Retinal pigment epithelial cell (primary cell): ENCODE results near the gene ST6GALNAC3.

Source experiments
- DNase-seq: peaks from one replicate; pipeline ENCODE4 v3.0.0-alpha.2; 2010; ENCODE audit warnings: low read depth
- H3K4me3 ChIP-seq: 2 replicates; pipeline ENCODE4 v1.5.1; 2011; ENCODE audit warnings: mild to moderate bottlenecking, low read length, control low read depth, moderate library complexity
- CTCF ChIP-seq: conservative IDR thresholded peaks from 2 replicates; pipeline ENCODE4 v1.5.1; 2011; ENCODE audit warnings: low read depth, low read length, control low read depth, inconsistent platforms

The ST6GALNAC3 gene

GRCh38 chr1:76419603-76420002, 345.1 kb downstream of the ST6GALNAC3 start:
- no peak for DNase-seq
- no peak overlapping the region for H3K4me3 ChIP-seq
- no peak for TF ChIP-seq CTCF

- no peak for TF ChIP-seq CTCF
- no peak for DNase-seq
- no peak overlapping the region for H3K4me3 ChIP-seq
Observed at GRCh38 chr1:76425201-76426145, 350.9 kb downstream of the ST6GALNAC3 start.

GRCh38 chr1:76426606-76427005, 352.1 kb downstream of the ST6GALNAC3 start:
- DNase-seq = no peak
- no peak overlapping the region for H3K4me3 ChIP-seq
- no peak for TF ChIP-seq CTCF

- TF ChIP-seq CTCF = no peak
- no peak overlapping the region for H3K4me3 ChIP-seq
- DNase-seq = no peak
Observed at GRCh38 chr1:76428028-76428427, 353.5 kb downstream of the ST6GALNAC3 start.

- TF ChIP-seq CTCF = no peak
- H3K4me3 ChIP-seq = no peak overlapping the region
- DNase-seq = no peak
Observed at GRCh38 chr1:76430531-76430930, 356.0 kb downstream of the ST6GALNAC3 start.

- TF ChIP-seq CTCF = no peak
- no peak overlapping the region for H3K4me3 ChIP-seq
- no peak for DNase-seq
Observed at GRCh38 chr1:76433526-76433925, 359.0 kb downstream of the ST6GALNAC3 start.

- H3K4me3 ChIP-seq = no peak overlapping the region
- no peak for TF ChIP-seq CTCF
- no peak for DNase-seq
Observed at GRCh38 chr1:76443217-76443616, 368.7 kb downstream of the ST6GALNAC3 start.
